A549 (cell line): ENCODE measurements around the gene FSCB. TPM values are rescaled to one million over a fixed set of nuclear protein-coding genes. Genes with fewer than 3 reads are reported as not detected.

Source experiments
- ATAC-seq, 2 experiments: fragments of 200-7000 bp in 1 of 2; fragments of >200 bp in 1 of 2; cut with Nextera tagmentation in 1 of 2; cut with Tn5 transposase in 1 of 2; 3 replicates each; pipeline versions ENCODE4 v1.8.0 to v1.9.1; 2018 to 2020; ENCODE audit warnings: mild to moderate bottlenecking in 1 of 2, moderate library complexity in 1 of 2
- CTCF ChIA-PET: fragments of 300-600 bp; sonication (Branson Sonifier 250); formaldehyde crosslinking; extraction: SDS; loops from one replicate; lab custom pipeline; 2021; ENCODE audit warnings: antibody characterized with exemption, inconsistent platforms; lab: Yijun Ruan, JAX
- POLR2A ChIA-PET: fragments of 350-600 bp; formaldehyde crosslinking; extraction: SDS; loops from one replicate; lab custom pipeline; 2021; ENCODE audit warnings: antibody characterized with exemption, inconsistent platforms; lab: Yijun Ruan, JAX
- DNase-seq, 2 experiments: peaks; one replicate each; pipeline versions ENCODE4 v3.0.0 to v3.0.0-alpha.2; 2011 to 2016; ENCODE audit warnings: low read depth in 1 of 2, low spot score in 1 of 2
- FAIRE-seq: peaks from 2 replicates; lab custom pipeline; 2011; peaks lifted over from hg19 to GRCh38; lab: Jason Lieb, UNC
- H3K27ac ChIP-seq, 2 experiments: fragments of >200 bp; sonication (Bioruptor Twin); formaldehyde crosslinking; 3 replicates each; pipeline ENCODE4 v1.5.1; 2016 to 2017
- H3K4me1 ChIP-seq: fragments of >200 bp; sonication (Bioruptor Twin); formaldehyde crosslinking; 3 replicates; pipeline ENCODE4 v1.6.1; 2016
- H3K4me2 ChIP-seq: fragments of >200 bp; sonication (Bioruptor Twin); formaldehyde crosslinking; 3 replicates; pipeline ENCODE4 v1.6.1; 2016
- H3K4me3 ChIP-seq: fragments of >200 bp; sonication (Bioruptor Twin); formaldehyde crosslinking; 3 replicates; pipeline ENCODE4 v1.5.1; 2016
- H3K9me3 ChIP-seq: fragments of >200 bp; sonication (Bioruptor Twin); formaldehyde crosslinking; 3 replicates; pipeline ENCODE4 v1.6.1; 2016
- ATOH8 ChIP-seq: fragments of 250-450 bp; sonication (Bioruptor Pico); IDR thresholded peaks from 2 replicates; pipeline ENCODE4 v1.5.0; 2020; ENCODE audit warnings: low read depth, mild to moderate bottlenecking, moderate library complexity
- BCL3 ChIP-seq: fragments of >200 bp; sonication (Bioruptor Twin); formaldehyde crosslinking; IDR thresholded peaks from 3 replicates; pipeline ENCODE4 v1.6.1; 2016
- CHD2 ChIP-seq: fragments of 150-350 bp; IDR thresholded peaks from 2 replicates; pipeline ENCODE4 v1.6.1; 2014; ENCODE audit warnings: low read length; ENCODE audit not compliant: partially characterized antibody
- E2F6 ChIP-seq: IDR thresholded peaks from 2 replicates; pipeline ENCODE4 v1.6.1; 2012; ENCODE audit warnings: low read depth, borderline replicate concordance
- EHMT2 ChIP-seq: fragments of 200-600 bp; sonication (generic); IDR thresholded peaks from 2 replicates; pipeline ENCODE4 v1.6.1; 2016; ENCODE audit warnings: antibody characterized with exemption, low read depth, mild to moderate bottlenecking, moderate library complexity
- EP300 ChIP-seq, 2 experiments: fragments of >200 bp; sonication (Bioruptor Twin); formaldehyde crosslinking; IDR thresholded peaks; 2 replicates in 1 of 2; 3 replicates in 1 of 2; pipeline ENCODE4 v1.6.1; 2016 to 2017
- ESRRA ChIP-seq: fragments of 150-350 bp; IDR thresholded peaks from 2 replicates; pipeline ENCODE4 v1.6.1; 2014; ENCODE audit warnings: mild to moderate bottlenecking, low read length, borderline replicate concordance
- FOSB ChIP-seq: fragments of 250-450 bp; sonication (Bioruptor Pico); IDR thresholded peaks from 2 replicates; pipeline ENCODE4 v1.5.0; 2020; ENCODE audit warnings: mild to moderate bottlenecking, moderate library complexity
- GATA3 ChIP-seq: IDR thresholded peaks from 2 replicates; pipeline ENCODE4 v1.6.1; 2012; ENCODE audit warnings: borderline replicate concordance
- HDAC2 ChIP-seq: fragments of 200-600 bp; sonication (generic); IDR thresholded peaks from 2 replicates; pipeline ENCODE4 v1.6.1; 2016
- HEYL ChIP-seq: fragments of 250-450 bp; sonication (Bioruptor Pico); IDR thresholded peaks from 2 replicates; pipeline ENCODE4 v1.8.0; 2021; ENCODE audit warnings: mild to moderate bottlenecking, moderate library complexity
- HOXA7 ChIP-seq: fragments of 250-450 bp; sonication (Bioruptor Pico); IDR thresholded peaks from 2 replicates; pipeline ENCODE4 v1.5.0; 2020; ENCODE audit warnings: mild to moderate bottlenecking, moderate library complexity
- JUNB ChIP-seq: fragments of >200 bp; sonication (Bioruptor Twin); formaldehyde crosslinking; IDR thresholded peaks from 2 replicates; pipeline ENCODE4 v1.6.1; 2016
- KDM5A ChIP-seq: fragments of 200-600 bp; sonication (generic); IDR thresholded peaks from 2 replicates; pipeline ENCODE4 v1.6.1; 2016; ENCODE audit warnings: antibody characterized with exemption, mild to moderate bottlenecking
- MAX ChIP-seq: IDR thresholded peaks from 2 replicates; pipeline ENCODE4 v1.6.1; 2012
- MAZ ChIP-seq: fragments of 150-350 bp; IDR thresholded peaks from 2 replicates; pipeline ENCODE4 v1.6.1; 2014; ENCODE audit warnings: antibody characterized with exemption, low read depth, low read length, borderline replicate concordance
- MYC ChIP-seq: IDR thresholded peaks from 2 replicates; pipeline ENCODE4 v1.6.1; 2012; ENCODE audit warnings: mild to moderate bottlenecking, inconsistent platforms, low read length, improper control_type of control experiment, borderline replicate concordance
- NFE2L2 ChIP-seq: fragments of 150-350 bp; conservative IDR thresholded peaks from 2 replicates; pipeline ENCODE4 v1.6.1; 2014; ENCODE audit warnings: low read length
- NPAS2 ChIP-seq: fragments of 250-450 bp; sonication (Bioruptor Pico); IDR thresholded peaks from 2 replicates; pipeline ENCODE4 v1.8.0; 2022; ENCODE audit warnings: mild to moderate bottlenecking, moderate library complexity, borderline replicate concordance
- NR3C1 ChIP-seq: fragments of >200 bp; sonication (Bioruptor Twin); formaldehyde crosslinking; IDR thresholded peaks from 3 replicates; pipeline ENCODE4 v1.6.1; 2017
- PBX3 ChIP-seq: IDR thresholded peaks from 2 replicates; pipeline ENCODE4 v1.6.1; 2012
- PHF8 ChIP-seq: fragments of 200-600 bp; sonication (generic); IDR thresholded peaks from 2 replicates; pipeline ENCODE4 v1.6.1; 2016; ENCODE audit warnings: low read depth, mild to moderate bottlenecking, antibody characterized with exemption, moderate library complexity, borderline replicate concordance
- POLR2A ChIP-seq: IDR thresholded peaks from 2 replicates; pipeline ENCODE4 v1.6.1; 2012; ENCODE audit warnings: mild to moderate bottlenecking, low read length
- POLR2AphosphoS2 ChIP-seq: conservative IDR thresholded peaks from 2 replicates; pipeline ENCODE4 v1.6.1; 2012; ENCODE audit warnings: low read length, improper control_type of control experiment, inconsistent platforms
- RCOR1 ChIP-seq: fragments of 150-350 bp; IDR thresholded peaks from 2 replicates; pipeline ENCODE4 v1.6.1; 2014; ENCODE audit warnings: antibody characterized with exemption, low read length, low read depth
- REST ChIP-seq: fragments of 200-600 bp; sonication (generic); IDR thresholded peaks from 2 replicates; pipeline ENCODE4 v1.6.1; 2016; ENCODE audit warnings: antibody characterized with exemption, mild to moderate bottlenecking, moderate library complexity
- RFX5 ChIP-seq: fragments of 450-650 bp; IDR thresholded peaks from 2 replicates; pipeline ENCODE4 v1.7.1; 2014; ENCODE audit warnings: antibody characterized with exemption, mild to moderate bottlenecking, moderate library complexity
- SREBF2 ChIP-seq: fragments of 450-650 bp; IDR thresholded peaks from 2 replicates; pipeline ENCODE4 v1.6.1; 2014; ENCODE audit warnings: mild to moderate bottlenecking, moderate library complexity
- TFCP2L1 ChIP-seq: fragments of 250-450 bp; sonication (Bioruptor Pico); IDR thresholded peaks from 2 replicates; pipeline ENCODE4 v1.5.0; 2021; ENCODE audit warnings: mild to moderate bottlenecking
- USF2 ChIP-seq: fragments of 450-650 bp; IDR thresholded peaks from 2 replicates; pipeline ENCODE4 v1.6.1; 2014; ENCODE audit warnings: antibody characterized with exemption
- ZC3H11A ChIP-seq: fragments of 450-650 bp; IDR thresholded peaks from 2 replicates; pipeline ENCODE4 v1.6.1; 2014; ENCODE audit warnings: antibody characterized with exemption, mild to moderate bottlenecking
- ZFP36 ChIP-seq: fragments of 450-650 bp; IDR thresholded peaks from 2 replicates; pipeline ENCODE4 v1.6.1; 2014; ENCODE audit warnings: borderline replicate concordance; ENCODE audit not compliant: partially characterized antibody
- ZSCAN20 ChIP-seq: fragments of 250-450 bp; sonication (Bioruptor Pico); IDR thresholded peaks from 2 replicates; pipeline ENCODE4 v1.8.0; 2022; ENCODE audit warnings: mild to moderate bottlenecking, moderate library complexity
- WGBS: methylation state at CpG from one replicate; pipeline ENCODE4 v1.1.6; 2017; ENCODE audit errors: missing lambda C conversion rate; 5-methylcytosine and 5-hydroxymethylcytosine counted together
- polyA plus RNA-seq, 4 experiments: library from polyadenylated mRNA; depleted of rRNA in 3 of 4; stranded (reverse); fragments of >200 nt; fragmentation: RNase III in 1 of 4; extraction: RNeasy Plus Mini Kit Qiagen cat#74134 plus additional on column Dnase treatment in 1 of 4; gene quantifications; 2 replicates in 3 of 4; 3 replicates in 1 of 4; pipeline ENCODE4 v1.2.3, GENCODE V29; 2011 to 2017

The FSCB gene
- polyA plus RNA-seq, 2 of the 4 experiments (the other 2 are of a cell fraction), result not detected

GRCh38 chr14:44494137-44494536 lies 12.9 kb downstream of the FSCB start:
- no peak for FAIRE-seq
- TF ChIP-seq MAZ (no peak), RCOR1 (no peak), E2F6 (no peak), POLR2AphosphoS2 (no peak), BCL3 (no peak), POLR2A (no peak), RFX5 (no peak), NPAS2 (CRISPR knock-in tag) (no peak), NR3C1 (no peak), SREBF2 (no peak), EHMT2 (no peak), PHF8 (no peak), ZSCAN20 (no peak), HDAC2 (no peak), KDM5A (no peak), CHD2 (no peak), HOXA7 (CRISPR knock-in tag) (no peak), ATOH8 (CRISPR knock-in tag) (no peak), EP300 (IDR thresholded peaks at IDR 0.05) (no peak), TFCP2L1 (CRISPR knock-in tag) (no peak)
- TF ChIP-seq, all 56 proteins: peak for 0
- ATAC-seq (no peak), DNase-seq (no peak)
- ChIA-PET POLR2A (no interaction called here), CTCF (interaction anchor here (1.0 to 1.4 kb wide), 2 partner anchors 12 to 38 kb away, joined by 3 read pairs; no protein-coding TSS in a partner anchor)
- Histone ChIP-seq H3K4me2 (no peak overlapping the region), H3K4me3 (no peak overlapping the region), H3K27ac (no peak overlapping the region), H3K4me1 (no peaks in the 10 kb centered on the region), H3K9me3 (no peaks in the 10 kb centered on the region)

GRCh38 chr14:44490966-44491365 lies 16.1 kb downstream of the FSCB start:
- CTCF ChIA-PET, result interaction anchor here (0.5 kb wide), 1 partner anchor 338 kb away, joined by 3 read pairs; no protein-coding TSS in a partner anchor
- Histone ChIP-seq H3K9me3 (no peaks in the 10 kb centered on the region), H3K4me3 (no peak overlapping the region), H3K27ac (no peak overlapping the region), H3K4me1 (no peaks in the 10 kb centered on the region), H3K4me2 (no peak overlapping the region)
- no peak for FAIRE-seq
- TF ChIP-seq MAX, result no peak
- TF ChIP-seq ESRRA, result no peak
- no peak for TF ChIP-seq PBX3
- no peak for TF ChIP-seq REST
- TF ChIP-seq USF2, result no peak
- TF ChIP-seq JUNB, result no peak
- no peak for TF ChIP-seq HEYL (CRISPR knock-in tag)
- TF ChIP-seq ZFP36, result no peak
- no peak for TF ChIP-seq RCOR1
- no peak for TF ChIP-seq GATA3
- TF ChIP-seq ZC3H11A, result no peak
- TF ChIP-seq POLR2A, result no peak
- TF ChIP-seq MYC, result no peak
- TF ChIP-seq POLR2AphosphoS2, result no peak
- no peak for TF ChIP-seq FOSB
- no peak for TF ChIP-seq NFE2L2
- no peak for TF ChIP-seq EP300 (IDR thresholded peaks at IDR 0.05)
- WGBS, result 22% methylated on average over 2 of the region's 2 CpGs
- POLR2A ChIA-PET, result no interaction called here
- DNase-seq, result no peak
- ATAC-seq, result no peak
